K562 (cell line): ENCODE data around the gene ARID3A. TPM values are rescaled to one million over a fixed set of nuclear protein-coding genes. Genes with fewer than 3 reads are reported as not detected.
A peak's percentile ranks its signal among the peaks of the same experiment; 100 is the strongest.

Experiments
- DMBX1 ChIP-seq: fragments of 250-450 bp; sonication (Bioruptor Pico); IDR thresholded peaks from 2 replicates; pipeline ENCODE4 v1.8.0; 2022; ENCODE audit warnings: inconsistent platforms, mild to moderate bottlenecking, moderate library complexity, borderline replicate concordance
- ETV5 ChIP-seq: sonication (generic); formaldehyde crosslinking; IDR thresholded peaks from 2 replicates; pipeline ENCODE4 v1.4.0; 2020; ENCODE audit warnings: low read depth, mild to moderate bottlenecking, missing genetic modification reagents
- FIP1L1 ChIP-seq: fragments of 200-400 bp; formaldehyde crosslinking; IDR thresholded peaks from 2 replicates; pipeline ENCODE4 v1.6.1; 2018; ENCODE audit warnings: mild to moderate bottlenecking, low read depth, low read length; ENCODE audit not compliant: poor library complexity, severe bottlenecking
- FOXA3 ChIP-seq, 2 experiments: fragments of 450-650 bp in 1 of 2; sonication (generic) in 1 of 2; formaldehyde crosslinking; IDR thresholded peaks in 1 of 2; conservative IDR thresholded peaks in 1 of 2; 2 replicates each; pipeline versions ENCODE4 v1.4.0 to v1.8.0; 2020 to 2022; ENCODE audit warnings: mild to moderate bottlenecking in 2 of 2, missing genetic modification reagents in 1 of 2
- HMGN3 ChIP-seq: IDR thresholded peaks from 2 replicates; pipeline ENCODE4 v1.6.1; 2011; ENCODE audit warnings: borderline replicate concordance, low read depth, mild to moderate bottlenecking, mixed read lengths, low read length; ENCODE audit not compliant: insufficient read length; ENCODE audit errors: extremely low read depth
- MCM7 ChIP-seq, 2 experiments: fragments of 450-650 bp; IDR thresholded peaks; 2 replicates each; pipeline ENCODE4 v1.6.1; 2016 to 2018
- NKRF ChIP-seq: fragments of 450-650 bp; IDR thresholded peaks from 2 replicates; pipeline ENCODE4 v1.6.1; 2016; ENCODE audit warnings: borderline replicate concordance
- POLR2G ChIP-seq: fragments of 200-400 bp; formaldehyde crosslinking; IDR thresholded peaks from 2 replicates; pipeline ENCODE4 v1.6.1; 2017; ENCODE audit warnings: low read depth, mild to moderate bottlenecking, antibody characterized with exemption, low read length, moderate library complexity
- RB1 ChIP-seq: fragments of 450-650 bp; IDR thresholded peaks from 2 replicates; pipeline ENCODE4 v1.6.1; 2017; ENCODE audit warnings: low read depth, mild to moderate bottlenecking
- THRB ChIP-seq: fragments of 450-650 bp; formaldehyde crosslinking; conservative IDR thresholded peaks from 2 replicates; pipeline ENCODE4 v1.4.0; 2022; ENCODE audit warnings: mild to moderate bottlenecking, missing genetic modification characterization
- U2AF2 ChIP-seq: fragments of 200-400 bp; formaldehyde crosslinking; optimal IDR thresholded peaks from 2 replicates; pipeline ENCODE3; 2017; ENCODE audit warnings: low read depth, mild to moderate bottlenecking, low read length
- VEZF1 ChIP-seq: fragments of 200-800 bp; sonication (Bioruptor generic); IDR thresholded peaks from 2 replicates; pipeline ENCODE4 v1.6.1; 2017; ENCODE audit warnings: missing genetic modification characterization, missing compliant biosample characterization
- ZBTB26 ChIP-seq: fragments of 450-650 bp; formaldehyde crosslinking; IDR thresholded peaks from 2 replicates; pipeline ENCODE4 v1.4.0; 2022; ENCODE audit warnings: missing genetic modification characterization
- ZC3H11A ChIP-seq: IDR thresholded peaks from 2 replicates; pipeline ENCODE4 v1.6.1; 2012; ENCODE audit warnings: low read depth, low read length, improper control_type of control experiment
- ZMIZ1 ChIP-seq, 2 experiments: fragments of 150-350 bp in 1 of 2; IDR thresholded peaks; 2 replicates each; pipeline ENCODE4 v1.6.1; 2012 to 2016; ENCODE audit warnings: low read depth in 2 of 2, low read length in 2 of 2, mild to moderate bottlenecking in 1 of 2, moderate library complexity in 1 of 2
- ZNF431 ChIP-seq: sonication (generic); formaldehyde crosslinking; IDR thresholded peaks from 2 replicates; pipeline ENCODE4 v1.8.0; 2022; ENCODE audit warnings: mild to moderate bottlenecking, missing genetic modification reagents
- ZNF780A ChIP-seq: fragments of 250-450 bp; sonication (Bioruptor Pico); IDR thresholded peaks from 2 replicates; pipeline ENCODE4 v1.5.0; 2021; ENCODE audit warnings: mild to moderate bottlenecking
- polyA plus RNA-seq, 8 experiments: library from polyadenylated mRNA; depleted of rRNA in 4 of 8; stranded (reverse) in 5 of 8; unstranded in 3 of 8; fragments of >200 nt; fragmentation: Nextera tagmentation in 2 of 8; fragmentation: Illumina TruSeq in 1 of 8; extraction: Ambion mirVana in 2 of 8; extraction: Trizol in 1 of 8; gene quantifications; 2 replicates each; pipeline versions ENCODE4 v1.2.1 to v1.2.3, GENCODE V29; 2011 to 2014; ENCODE audit warnings: inconsistent platforms in 1 of 8, missing spikeins in 1 of 8
- total RNA-seq, 7 experiments: library from RNA; depleted of rRNA in 6 of 7; stranded (reverse); fragments of >200 nt in 6 of 7; fragmentation: Illumina TruSeq in 2 of 7; extraction: Trizol in 2 of 7; gene quantifications; 2 replicates each; pipeline versions ENCODE4 v1.2.1 to v1.2.3, GENCODE V29; 2011 to 2021; ENCODE audit warnings: low replicate concordance in 1 of 7

Gene ARID3A
- total and polyA plus RNA-seq, 9 of the 15 experiments (the other 6 are each of a cell fraction or from before 2014, with no cell fraction given): 1.4 to 118 (median 31.2) TPM

- TF ChIP-seq ZBTB26 (CRISPR knock-in tag) (no peak), MCM7 (IDR thresholded peaks at IDR 0.05) (no peak), POLR2G (peak; percentile 62; the same call in 1 of the 2 replicates), FIP1L1 (peak; percentile 65), VEZF1 (CRISPR knock-in tag) (peak; percentile 32; the same call in 1 of the 2 replicates), ZMIZ1 (IDR thresholded peaks at IDR 0.05; ENCODE audit: low read depth in 2 of 2, low read length in 2 of 2) (no peak), DMBX1 (CRISPR knock-in tag) (no peak), ZNF431 (CRISPR knock-in tag) (no peak), U2AF2 (no peak), HMGN3 (peak; percentile 22), NKRF (no peak), ZNF780A (CRISPR knock-in tag) (no peak), FOXA3 (CRISPR knock-in tag; conservative IDR thresholded peaks at IDR 0.05 in 1 of 2, IDR thresholded peaks at IDR 0.05 in 1 of 2) (no peak), THRB (no peak), RB1 (0 out of 2 replicates have a peak, but pooled peaks have one; percentile 26), ETV5 (no peak), ZC3H11A (no peak)
Measured at GRCh38 chr19:991174-991931, 65.5 kb downstream of the ARID3A start (continued).
